Left lung (tissue), 10 donors: Measurements from ENCODE around the gene SPOCK1. TPM values are rescaled to one million over a fixed set of nuclear protein-coding genes. Genes with fewer than 3 reads are reported as not detected.

Source experiments
- ATAC-seq: fragments of 200-7000 bp; cut with Tn5 transposase; one replicate; pipeline ENCODE4 v1.9.1; 2020; ENCODE audit warnings: moderate library complexity
- DNase-seq, 4 donors: peaks; one replicate each; pipeline ENCODE4 v3.0.0-alpha.2; 2013 to 2020
- H3K27ac ChIP-seq, 2 donors: fragments of 200-600 bp; sonication (generic) in 1 of 2; one replicate each; pipeline versions ENCODE4 v1.5.0 to v1.8.0; 2020 to 2021
- H3K27me3 ChIP-seq, 2 donors: fragments of 200-600 bp; sonication (generic) in 1 of 2; one replicate each; pipeline versions ENCODE4 v1.5.0 to v1.8.0; 2020 to 2021
- H3K36me3 ChIP-seq, 2 donors: fragments of 200-600 bp; sonication (generic) in 1 of 2; one replicate each; pipeline versions ENCODE4 v1.5.0 to v1.8.0; 2020 to 2021
- H3K4me1 ChIP-seq, 2 donors: fragments of 200-600 bp; one replicate each; pipeline ENCODE4 v1.8.0; 2021
- H3K4me3 ChIP-seq, 2 donors: fragments of 200-600 bp; sonication (generic) in 1 of 2; one replicate each; pipeline versions ENCODE4 v1.5.0 to v1.8.0; 2020 to 2021; ENCODE audit warnings: mild to moderate bottlenecking in 1 of 2
- H3K9me3 ChIP-seq, 2 donors: fragments of 200-600 bp; sonication (generic) in 1 of 2; one replicate each; pipeline versions ENCODE4 v1.5.0 to v1.8.0; 2020 to 2021
- intact Hi-C, 2 donors: fragments of 100-400 bp; cut with DNase I; formaldehyde crosslinking; loops; one replicate each; pipeline versions ENCODE4 v1.11.2 to v1.14.2; 2022
- polyA plus RNA-seq, 6 donors: library from polyadenylated mRNA; unstranded; fragments of 120-200 nt; gene quantifications; one replicate each; pipeline ENCODE4 v1.2.1, GENCODE V29; 2013; ENCODE audit not compliant: insufficient read length in 6 of 6
- total RNA-seq, 2 donors: library from RNA; stranded (reverse); fragmentation: NEBNext Ultra II Directional; extraction: Animal tissue kit (Norgen Biotek cat#: 25700); gene quantifications; one replicate each; pipeline ENCODE4 v1.2.1, GENCODE V29; 2021
- TF ChIP-seq, protein P1 (sequence below), 2 donors: fragments of 200-600 bp; sonication (generic) in 1 of 2; IDR thresholded peaks; one replicate each; pipeline versions ENCODE4 v1.5.0 to v1.8.0; 2021; ENCODE audit warnings: antibody characterized with exemption in 2 of 2
- donor health status: DM: no; HTN: yes; CAD: no.
- donor health status: DM: no; HTN: no; CAD: no.

SPOCK1 gene
- total and polyA plus RNA-seq, 8 donors, result 0.43 to 7.6 (median 0.73) TPM

- Histone ChIP-seq H3K4me3 (no peak overlapping the region), H3K27ac (no peak overlapping the region), H3K4me1 (no peaks in the 10 kb centered on the region), H3K9me3 (no peaks in the 10 kb centered on the region), H3K27me3 (peaks cover 0 to 16% of the 10 kb centered on the region in 2 donors), H3K36me3 (no peaks in the 10 kb centered on the region)
- TF ChIP-seq, protein P1, sequence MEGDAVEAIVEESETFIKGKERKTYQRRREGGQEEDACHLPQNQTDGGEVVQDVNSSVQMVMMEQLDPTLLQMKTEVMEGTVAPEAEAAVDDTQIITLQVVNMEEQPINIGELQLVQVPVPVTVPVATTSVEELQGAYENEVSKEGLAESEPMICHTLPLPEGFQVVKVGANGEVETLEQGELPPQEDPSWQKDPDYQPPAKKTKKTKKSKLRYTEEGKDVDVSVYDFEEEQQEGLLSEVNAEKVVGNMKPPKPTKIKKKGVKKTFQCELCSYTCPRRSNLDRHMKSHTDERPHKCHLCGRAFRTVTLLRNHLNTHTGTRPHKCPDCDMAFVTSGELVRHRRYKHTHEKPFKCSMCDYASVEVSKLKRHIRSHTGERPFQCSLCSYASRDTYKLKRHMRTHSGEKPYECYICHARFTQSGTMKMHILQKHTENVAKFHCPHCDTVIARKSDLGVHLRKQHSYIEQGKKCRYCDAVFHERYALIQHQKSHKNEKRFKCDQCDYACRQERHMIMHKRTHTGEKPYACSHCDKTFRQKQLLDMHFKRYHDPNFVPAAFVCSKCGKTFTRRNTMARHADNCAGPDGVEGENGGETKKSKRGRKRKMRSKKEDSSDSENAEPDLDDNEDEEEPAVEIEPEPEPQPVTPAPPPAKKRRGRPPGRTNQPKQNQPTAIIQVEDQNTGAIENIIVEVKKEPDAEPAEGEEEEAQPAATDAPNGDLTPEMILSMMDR (IDR thresholded peaks at IDR 0.05), result no peak
- intact Hi-C loops, result no loop called here
- DNase-seq (no peak), ATAC-seq (no peak)
Observed at GRCh38 chr5:137141779-137142178, 357.3 kb downstream of the SPOCK1 start.

- Histone ChIP-seq H3K27me3 (peaks cover 0 to 19% of the 10 kb centered on the region in 2 donors), H3K27ac (no peak overlapping the region), H3K4me3 (no peak overlapping the region), H3K36me3 (no peaks in the 10 kb centered on the region), H3K4me1 (no peaks in the 10 kb centered on the region), H3K9me3 (no peaks in the 10 kb centered on the region)
- intact Hi-C loops, result no loop called here
- ATAC-seq, result peak; percentile 30
- DNase-seq, result no peak
- TF ChIP-seq, protein P1 (IDR thresholded peaks at IDR 0.05), result no peak
Observed at GRCh38 chr5:137136991-137137632, 362.0 kb downstream of the SPOCK1 start.

DNA sequence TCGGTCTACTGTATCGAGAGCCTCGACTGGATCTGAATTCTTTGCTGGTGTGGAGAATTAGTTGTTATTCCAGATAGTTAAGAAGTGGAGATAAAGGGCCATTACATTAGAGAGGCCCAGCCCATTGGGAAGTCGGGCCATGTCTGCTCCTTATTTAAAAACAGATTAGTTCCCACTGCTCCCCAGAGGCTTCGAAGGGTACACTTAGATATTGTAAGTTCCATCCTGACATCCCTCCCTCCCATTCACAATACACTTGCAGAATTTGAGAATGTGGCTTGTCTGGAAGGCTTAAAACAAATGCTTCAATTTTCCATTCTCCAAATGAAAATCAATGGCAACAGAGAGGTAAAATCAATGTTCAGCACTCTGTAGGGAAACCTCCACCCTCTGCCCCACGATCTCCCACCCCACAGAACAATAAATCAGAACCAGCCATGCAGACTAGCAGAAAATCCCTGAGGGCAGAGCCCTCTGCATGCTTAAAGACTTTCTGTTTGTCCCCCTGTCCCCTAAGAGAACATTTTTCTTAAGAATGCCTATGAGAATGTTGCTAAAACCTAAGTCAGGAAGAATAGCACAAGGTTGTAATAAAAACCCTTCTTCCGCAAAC is 364.1 kb downstream of the SPOCK1 start:
- DNase-seq (no peak), ATAC-seq (no peak)
- H3K27ac ChIP-seq, result no peak overlapping the region
- intact Hi-C loops, result no loop called here
- no peaks in the 10 kb centered on the region for H3K36me3 ChIP-seq
- H3K9me3 ChIP-seq, result no peaks in the 10 kb centered on the region
- H3K27me3 ChIP-seq, result peaks cover 0 to 19% of the 10 kb centered on the region in 2 donors
- TF ChIP-seq, protein P1 (IDR thresholded peaks at IDR 0.05), result no peak
- H3K4me3 ChIP-seq, result no peak overlapping the region
- no peaks in the 10 kb centered on the region for H3K4me1 ChIP-seq

GRCh38 chr5:137129886-137130680 is 369.0 kb downstream of the SPOCK1 start:
- Histone ChIP-seq H3K4me1 (no peaks in the 10 kb centered on the region), H3K4me3 (no peak overlapping the region), H3K27me3 (peaks cover 0 to 6% of the 10 kb centered on the region in 2 donors), H3K27ac (no peak overlapping the region), H3K9me3 (no peaks in the 10 kb centered on the region), H3K36me3 (no peaks in the 10 kb centered on the region)
- ATAC-seq, result no peak
- intact Hi-C loops, result no loop called here
- TF ChIP-seq, protein P1 (IDR thresholded peaks at IDR 0.05), result no peak
- DNase-seq, result no peak

GRCh38 chr5:137128012-137128411 is 371.1 kb downstream of the SPOCK1 start:
- no peaks in the 10 kb centered on the region for H3K9me3 ChIP-seq
- H3K4me1 ChIP-seq, result no peaks in the 10 kb centered on the region
- intact Hi-C loops, result no loop called here
- TF ChIP-seq, protein P1 (IDR thresholded peaks at IDR 0.05), result no peak
- no peak overlapping the region for H3K4me3 ChIP-seq
- no peak overlapping the region for H3K27ac ChIP-seq
- DNase-seq (no peak), ATAC-seq (no peak)
- H3K27me3 ChIP-seq, result no peaks in the 10 kb centered on the region
- no peaks in the 10 kb centered on the region for H3K36me3 ChIP-seq
